A549 (cell line): ENCODE data around the gene MAP3K1. TPM values are rescaled to one million over a fixed set of nuclear protein-coding genes. Genes with fewer than 3 reads are reported as not detected.

Source experiments
- ATAC-seq, 2 experiments: fragments of 200-7000 bp in 1 of 2; fragments of >200 bp in 1 of 2; cut with Nextera tagmentation in 1 of 2; cut with Tn5 transposase in 1 of 2; 3 replicates each; pipeline versions ENCODE4 v1.8.0 to v1.9.1; 2018 to 2020; ENCODE audit warnings: mild to moderate bottlenecking in 1 of 2, moderate library complexity in 1 of 2
- CTCF ChIA-PET: fragments of 300-600 bp; sonication (Branson Sonifier 250); formaldehyde crosslinking; extraction: SDS; loops from one replicate; lab custom pipeline; 2021; ENCODE audit warnings: antibody characterized with exemption, inconsistent platforms; lab: Yijun Ruan, JAX
- POLR2A ChIA-PET: fragments of 350-600 bp; formaldehyde crosslinking; extraction: SDS; loops from one replicate; lab custom pipeline; 2021; ENCODE audit warnings: antibody characterized with exemption, inconsistent platforms; lab: Yijun Ruan, JAX
- DNase-seq, 2 experiments: peaks; one replicate each; pipeline versions ENCODE4 v3.0.0 to v3.0.0-alpha.2; 2011 to 2016; ENCODE audit warnings: low read depth in 1 of 2, low spot score in 1 of 2
- FAIRE-seq: peaks from 2 replicates; lab custom pipeline; 2011; peaks lifted over from hg19 to GRCh38; lab: Jason Lieb, UNC
- H3K27ac ChIP-seq, 2 experiments: fragments of >200 bp; sonication (Bioruptor Twin); formaldehyde crosslinking; 3 replicates each; pipeline ENCODE4 v1.5.1; 2016 to 2017
- H3K4me1 ChIP-seq: fragments of >200 bp; sonication (Bioruptor Twin); formaldehyde crosslinking; 3 replicates; pipeline ENCODE4 v1.6.1; 2016
- H3K4me2 ChIP-seq: fragments of >200 bp; sonication (Bioruptor Twin); formaldehyde crosslinking; 3 replicates; pipeline ENCODE4 v1.6.1; 2016
- H3K4me3 ChIP-seq: fragments of >200 bp; sonication (Bioruptor Twin); formaldehyde crosslinking; 3 replicates; pipeline ENCODE4 v1.5.1; 2016
- H3K9me3 ChIP-seq: fragments of >200 bp; sonication (Bioruptor Twin); formaldehyde crosslinking; 3 replicates; pipeline ENCODE4 v1.6.1; 2016
- GATA3 ChIP-seq: IDR thresholded peaks from 2 replicates; pipeline ENCODE4 v1.6.1; 2012; ENCODE audit warnings: borderline replicate concordance
- JUN ChIP-seq, 2 experiments: fragments of >200 bp; sonication (Bioruptor Twin); formaldehyde crosslinking; IDR thresholded peaks; 2 replicates in 1 of 2; 3 replicates in 1 of 2; pipeline ENCODE4 v1.6.1; 2016 to 2017
- KDM5A ChIP-seq: fragments of 200-600 bp; sonication (generic); IDR thresholded peaks from 2 replicates; pipeline ENCODE4 v1.6.1; 2016; ENCODE audit warnings: antibody characterized with exemption, mild to moderate bottlenecking
- MAFK ChIP-seq: fragments of 450-650 bp; IDR thresholded peaks from 2 replicates; pipeline ENCODE4 v1.6.1; 2014; ENCODE audit not compliant: partially characterized antibody
- MYC ChIP-seq: IDR thresholded peaks from 2 replicates; pipeline ENCODE4 v1.6.1; 2012; ENCODE audit warnings: mild to moderate bottlenecking, inconsistent platforms, low read length, improper control_type of control experiment, borderline replicate concordance
- PHF8 ChIP-seq: fragments of 200-600 bp; sonication (generic); IDR thresholded peaks from 2 replicates; pipeline ENCODE4 v1.6.1; 2016; ENCODE audit warnings: low read depth, mild to moderate bottlenecking, antibody characterized with exemption, moderate library complexity, borderline replicate concordance
- POLR2A ChIP-seq: IDR thresholded peaks from 2 replicates; pipeline ENCODE4 v1.6.1; 2012; ENCODE audit warnings: mild to moderate bottlenecking, low read length
- RFX5 ChIP-seq: fragments of 450-650 bp; IDR thresholded peaks from 2 replicates; pipeline ENCODE4 v1.7.1; 2014; ENCODE audit warnings: antibody characterized with exemption, mild to moderate bottlenecking, moderate library complexity
- RNF2 ChIP-seq: fragments of 200-600 bp; sonication (generic); IDR thresholded peaks from 2 replicates; pipeline ENCODE4 v1.6.1; 2016; ENCODE audit warnings: low read depth, mild to moderate bottlenecking, antibody characterized with exemption, moderate library complexity, borderline replicate concordance
- TFCP2L1 ChIP-seq: fragments of 250-450 bp; sonication (Bioruptor Pico); IDR thresholded peaks from 2 replicates; pipeline ENCODE4 v1.5.0; 2021; ENCODE audit warnings: mild to moderate bottlenecking
- TP53 ChIP-seq: fragments of 250-450 bp; sonication (Bioruptor Pico); IDR thresholded peaks from 2 replicates; pipeline ENCODE4 v1.5.0; 2021; ENCODE audit warnings: mild to moderate bottlenecking, moderate library complexity
- WGBS: methylation state at CpG from one replicate; pipeline ENCODE4 v1.1.6; 2017; ENCODE audit errors: missing lambda C conversion rate; 5-methylcytosine and 5-hydroxymethylcytosine counted together
- polyA plus RNA-seq, 4 experiments: library from polyadenylated mRNA; depleted of rRNA in 3 of 4; stranded (reverse); fragments of >200 nt; fragmentation: RNase III in 1 of 4; extraction: RNeasy Plus Mini Kit Qiagen cat#74134 plus additional on column Dnase treatment in 1 of 4; gene quantifications; 2 replicates in 3 of 4; 3 replicates in 1 of 4; pipeline ENCODE4 v1.2.3, GENCODE V29; 2011 to 2017
- TF ChIP-seq, protein P1 (sequence below): IDR thresholded peaks from 2 replicates; pipeline ENCODE4 v1.6.1; 2012
- TF ChIP-seq, protein P2 (sequence below): IDR thresholded peaks from 2 replicates; pipeline ENCODE4 v1.6.1; 2012; ENCODE audit warnings: low read depth, borderline replicate concordance
- TF ChIP-seq, protein P3 (sequence below): IDR thresholded peaks from 2 replicates; pipeline ENCODE4 v1.6.1; 2012
- TF ChIP-seq, protein P4 (sequence below): fragments of >200 bp; sonication (Bioruptor Twin); formaldehyde crosslinking; IDR thresholded peaks from 3 replicates; pipeline ENCODE4 v1.6.1; 2016

The MAP3K1 gene
- polyA plus RNA-seq, 2 of the 4 experiments (the other 2 are of a cell fraction): 1.9 to 5.1 TPM

DNA sequence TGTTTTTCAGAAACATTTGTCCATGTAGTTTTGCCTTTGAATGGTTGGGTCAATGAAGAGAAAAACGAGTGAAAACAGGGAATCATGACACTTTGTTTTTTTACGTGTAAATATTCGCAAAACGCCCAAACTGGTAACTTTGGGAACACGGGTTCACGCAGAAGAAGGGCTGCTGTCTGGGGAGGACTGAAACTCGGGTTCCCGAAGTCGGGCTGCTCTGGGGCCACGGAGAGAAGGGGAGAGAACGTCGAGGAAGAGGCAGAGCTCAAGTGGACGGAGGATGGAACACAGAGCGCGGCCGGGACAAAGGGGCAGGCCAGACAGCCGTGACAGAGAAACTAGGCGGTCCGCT, 93.6 kb downstream of the MAP3K1 start:
- Histone ChIP-seq H3K9me3 (peaks cover 10% of the 10 kb centered on the region; the same call in 2 of the 3 replicates), H3K27ac (peak overlapping the region; percentile 82 to 86), H3K4me2 (peak overlapping the region; percentile 77), H3K4me3 (peak overlapping the region; percentile 71), H3K4me1 (peaks cover 4% of the 10 kb centered on the region; the same call in 1 of the 3 replicates)
- ATAC-seq: peak; percentile 79 to 83
- WGBS: 14% methylated on average over 19 of the region's 19 CpGs
- no peak for FAIRE-seq
- TF ChIP-seq RNF2 (peak; percentile 46; the same call in 1 of the 2 replicates), KDM5A (no peak)
- DNase-seq: no peak
- ChIA-PET POLR2A (interaction anchor here (0.5 to 2.8 kb wide), 10 partner anchors 10 to 1433 kb away, joined by 3 to 25 read pairs (median 6); no protein-coding TSS in a partner anchor), CTCF (interaction anchor here (0.8 to 1.8 kb wide), 4 partner anchors 8 to 311 kb away, joined by 3 to 10 read pairs (median 5); no protein-coding TSS in a partner anchor)

DNA sequence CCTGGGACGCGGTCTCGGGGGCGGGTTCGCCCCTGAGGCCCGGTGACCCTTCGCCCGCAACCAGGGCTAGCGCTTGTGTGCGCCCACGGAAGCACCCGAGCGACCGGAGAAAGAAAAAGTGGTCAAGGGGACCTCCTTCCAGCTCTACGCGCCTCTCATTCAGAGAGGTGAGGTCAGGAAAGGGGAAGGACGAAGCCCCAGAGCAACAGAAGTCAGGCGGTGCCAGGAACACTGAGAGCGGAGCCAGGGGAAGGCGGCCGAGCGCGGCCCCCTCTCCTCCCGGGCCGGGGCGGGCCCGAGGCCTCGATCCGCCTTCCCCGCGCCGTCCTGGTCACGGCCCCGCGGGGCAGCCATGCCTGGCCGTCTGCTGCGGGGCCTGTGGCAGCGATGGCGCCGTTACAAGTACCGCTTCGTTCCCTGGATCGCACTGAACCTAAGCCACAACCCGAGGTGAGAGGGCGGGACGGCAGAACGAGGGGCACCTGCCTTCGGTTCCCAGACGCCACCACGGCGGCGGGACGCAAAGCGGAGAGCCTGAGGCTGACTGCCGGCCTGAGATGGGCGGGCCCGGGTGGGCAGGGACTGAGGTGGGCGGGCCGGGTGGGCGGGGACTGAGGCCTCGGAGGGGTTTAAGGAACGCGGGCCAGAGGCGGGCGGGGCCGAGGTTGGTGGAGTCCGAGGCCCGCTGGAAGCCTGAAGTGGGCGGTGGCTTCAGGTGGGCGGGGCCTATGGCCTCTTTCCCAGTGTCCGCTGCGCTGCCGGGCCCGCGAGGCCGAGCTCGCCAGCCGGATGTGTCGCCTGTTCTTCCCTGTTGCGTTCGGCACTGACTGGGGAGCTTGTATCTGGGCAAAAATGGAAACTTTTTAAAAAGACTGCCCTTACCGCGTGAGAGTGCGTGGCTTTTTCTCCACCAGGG, 94.2 kb downstream of the MAP3K1 start, which contains the start of gene SETD9:
Gene SETD9, plus strand, starts transcription at position 303 of the 916 bp plus-strand sequence. Its CDS starts 50 bp downstream, at position 353.
- H3K4me1 ChIP-seq: peaks cover 4% of the 10 kb centered on the region; the same call in 1 of the 3 replicates
- peak within 1 kb of the TSS; percentile 86 to 94 for H3K27ac ChIP-seq
- H3K4me2 ChIP-seq: peak within 1 kb of the TSS; percentile 91
- ATAC-seq (peak; percentile 89 to 93), FAIRE-seq (no peak)
- peak within 1 kb of the TSS; percentile 71 for H3K4me3 ChIP-seq
- WGBS: 1% methylated on average over 47 of the region's 84 CpGs
- POLR2A ChIA-PET: interaction anchor here (0.6 to 2.8 kb wide), 24 partner anchors 9 to 1434 kb away, joined by 3 to 25 read pairs (median 5); partner anchors contain the start of gene GPBP1
- TF ChIP-seq TP53 (CRISPR knock-in tag) (no peak), PHF8 (peak; percentile 59; the same call in 1 of the 2 replicates), TFCP2L1 (CRISPR knock-in tag) (no peak), MYC (peak; percentile 75; the same call in 1 of the 2 replicates), MAFK (no peak), GATA3 (0 out of 2 replicates have a peak, but pooled peaks have one; percentile 18), JUN (IDR thresholded peaks at IDR 0.05) (peak; percentile 75 to 88; a peak in 4 of 5 replicates), POLR2A (peak; percentile 86), RFX5 (no peak; the same call in 1 of the 2 replicates)
- TF ChIP-seq, protein P1, sequence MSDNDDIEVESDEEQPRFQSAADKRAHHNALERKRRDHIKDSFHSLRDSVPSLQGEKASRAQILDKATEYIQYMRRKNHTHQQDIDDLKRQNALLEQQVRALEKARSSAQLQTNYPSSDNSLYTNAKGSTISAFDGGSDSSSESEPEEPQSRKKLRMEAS: peak; percentile 85
- TF ChIP-seq, protein P2, sequence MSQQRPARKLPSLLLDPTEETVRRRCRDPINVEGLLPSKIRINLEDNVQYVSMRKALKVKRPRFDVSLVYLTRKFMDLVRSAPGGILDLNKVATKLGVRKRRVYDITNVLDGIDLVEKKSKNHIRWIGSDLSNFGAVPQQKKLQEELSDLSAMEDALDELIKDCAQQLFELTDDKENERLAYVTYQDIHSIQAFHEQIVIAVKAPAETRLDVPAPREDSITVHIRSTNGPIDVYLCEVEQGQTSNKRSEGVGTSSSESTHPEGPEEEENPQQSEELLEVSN: peak; percentile 44
- TF ChIP-seq, protein P3, sequence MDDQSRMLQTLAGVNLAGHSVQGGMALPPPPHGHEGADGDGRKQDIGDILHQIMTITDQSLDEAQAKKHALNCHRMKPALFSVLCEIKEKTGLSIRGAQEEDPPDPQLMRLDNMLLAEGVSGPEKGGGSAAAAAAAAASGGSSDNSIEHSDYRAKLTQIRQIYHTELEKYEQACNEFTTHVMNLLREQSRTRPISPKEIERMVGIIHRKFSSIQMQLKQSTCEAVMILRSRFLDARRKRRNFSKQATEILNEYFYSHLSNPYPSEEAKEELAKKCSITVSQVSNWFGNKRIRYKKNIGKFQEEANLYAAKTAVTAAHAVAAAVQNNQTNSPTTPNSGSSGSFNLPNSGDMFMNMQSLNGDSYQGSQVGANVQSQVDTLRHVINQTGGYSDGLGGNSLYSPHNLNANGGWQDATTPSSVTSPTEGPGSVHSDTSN: no peak
- TF ChIP-seq, protein P4, sequence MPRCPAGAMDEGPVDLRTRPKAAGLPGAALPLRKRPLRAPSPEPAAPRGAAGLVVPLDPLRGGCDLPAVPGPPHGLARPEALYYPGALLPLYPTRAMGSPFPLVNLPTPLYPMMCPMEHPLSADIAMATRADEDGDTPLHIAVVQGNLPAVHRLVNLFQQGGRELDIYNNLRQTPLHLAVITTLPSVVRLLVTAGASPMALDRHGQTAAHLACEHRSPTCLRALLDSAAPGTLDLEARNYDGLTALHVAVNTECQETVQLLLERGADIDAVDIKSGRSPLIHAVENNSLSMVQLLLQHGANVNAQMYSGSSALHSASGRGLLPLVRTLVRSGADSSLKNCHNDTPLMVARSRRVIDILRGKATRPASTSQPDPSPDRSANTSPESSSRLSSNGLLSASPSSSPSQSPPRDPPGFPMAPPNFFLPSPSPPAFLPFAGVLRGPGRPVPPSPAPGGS: peak; percentile 85; the same call in 2 of the 3 replicates
- TF ChIP-seq, all 56 proteins: peak for 8
- peak; percentile 87 to 97 for DNase-seq
- CTCF ChIA-PET: interaction anchor here (0.6 to 1.8 kb wide), 7 partner anchors 8 to 310 kb away, joined by 3 to 10 read pairs (median 3); no protein-coding TSS in a partner anchor
- H3K9me3 ChIP-seq: peaks cover 4% of the 10 kb centered on the region; the same call in 2 of the 3 replicates
